Endothelial cell of hepatic sinusoid (primary cell): ENCODE results near the gene ARX.

Experiments
- in situ Hi-C: cut with HindIII; loops from 2 replicates; pipeline ENCODE4 v1.10.0; 2017; ENCODE audit warnings: low sequenced_read_pairs

ARX gene

GRCh38 chrX:25015486-25016360, at the start of gene ARX:
TSS of gene ARX (minus strand) at chrX:25015965. CDS start at chrX:25015737, 228 bp downstream.
- in situ Hi-C loops = no loop called here

- in situ Hi-C loops = no loop called here
These were observed 43.5 kb upstream of the ARX start for GRCh38 chrX:25059273-25059672.

GRCh38 chrX:25052798-25053534, 37.2 kb upstream of the ARX start:
- in situ Hi-C loops = no loop called here

GRCh38 chrX:25049971-25050370, 34.2 kb upstream of the ARX start:
- in situ Hi-C loops = no loop called here

- in situ Hi-C loops = no loop called here
These were observed 33.6 kb upstream of the ARX start for GRCh38 chrX:25049357-25049756.

GRCh38 chrX:25048178-25048577, 32.4 kb upstream of the ARX start:
- in situ Hi-C loops = no loop called here

- in situ Hi-C loops = no loop called here
These were observed 27.4 kb upstream of the ARX start for GRCh38 chrX:25043192-25043591.

- in situ Hi-C loops = no loop called here
These were observed 23.3 kb upstream of the ARX start for GRCh38 chrX:25039036-25039435.

- in situ Hi-C loops = no loop called here
These were observed 19.1 kb upstream of the ARX start for GRCh38 chrX:25034889-25035288.

GRCh38 chrX:25029288-25029825, 13.6 kb upstream of the ARX start:
- in situ Hi-C loops = no loop called here

- in situ Hi-C loops = no loop called here
These were observed 13.0 kb upstream of the ARX start for GRCh38 chrX:25028726-25029125.

- in situ Hi-C loops = no loop called here
These were observed 10.8 kb upstream of the ARX start for GRCh38 chrX:25026576-25026975.

- in situ Hi-C loops = no loop called here
These were observed 9.8 kb upstream of the ARX start for GRCh38 chrX:25025615-25026014.

GRCh38 chrX:25023908-25024307, 8.1 kb upstream of the ARX start:
- in situ Hi-C loops = no loop called here

GRCh38 chrX:25022499-25023325, 6.9 kb upstream of the ARX start:
- in situ Hi-C loops = no loop called here

- in situ Hi-C loops = no loop called here
These were observed 5.2 kb upstream of the ARX start for GRCh38 chrX:25020905-25021449.

GRCh38 chrX:25020391-25020904, 4.7 kb upstream of the ARX start:
- in situ Hi-C loops = no loop called here

- in situ Hi-C loops = no loop called here
These were observed 4.1 kb upstream of the ARX start for GRCh38 chrX:25019707-25020390.

- in situ Hi-C loops = no loop called here
These were observed 2.9 kb upstream of the ARX start for GRCh38 chrX:25018682-25019081.
